HG02943 (cell line): ENCODE results near the gene THAP12.

Experiments
- ATAC-seq: cut with Tn5 transposase; IDR thresholded peaks from one replicate; pipeline ENCODE4 v1.9.1; 2021; ENCODE audit warnings: mild to moderate bottlenecking, low read depth, moderate library complexity; ENCODE audit not compliant: unreplicated experiment

The THAP12 gene

DNA sequence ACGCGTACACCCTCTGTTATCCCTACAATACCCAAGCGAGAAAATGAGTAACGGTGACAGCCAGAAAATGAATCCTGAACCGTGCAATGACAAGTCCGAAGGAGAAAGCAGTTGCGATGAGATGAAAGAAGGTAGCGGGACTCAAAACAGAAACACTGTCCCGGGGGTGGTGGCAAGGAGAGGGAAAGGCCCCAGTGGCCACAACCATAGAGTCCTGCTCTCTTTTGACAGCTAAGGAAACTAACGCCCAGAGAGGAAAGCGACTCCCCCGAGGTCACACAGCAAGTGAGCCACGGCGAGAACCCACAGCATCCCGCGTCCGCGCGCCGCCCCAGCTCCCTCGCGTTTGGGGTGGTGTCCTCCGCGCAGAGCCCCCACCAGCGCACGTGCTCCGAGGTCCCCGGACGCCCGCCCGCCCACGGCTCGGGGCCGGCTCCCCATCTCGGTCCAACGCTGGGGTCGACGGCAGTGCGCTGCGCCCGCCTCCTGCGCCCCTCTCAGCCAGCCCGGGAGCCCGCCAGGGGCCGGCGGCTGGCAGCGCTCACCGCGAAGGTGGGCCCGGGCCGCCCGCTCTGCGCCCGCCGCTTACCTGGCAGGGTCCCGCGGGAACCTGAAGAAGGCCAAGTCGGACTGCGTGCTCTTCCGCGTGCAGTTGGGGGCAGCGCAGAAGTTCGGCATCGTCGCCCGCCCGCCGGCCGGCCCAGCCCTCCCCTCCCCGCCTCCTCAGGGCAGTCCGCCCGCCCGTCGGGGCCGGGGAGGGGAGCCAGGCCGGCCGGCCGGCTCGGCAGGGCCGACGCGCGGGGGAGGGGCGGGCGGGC, 564 bp downstream of the THAP12 start:
- peak; percentile 38 for ATAC-seq

DNA sequence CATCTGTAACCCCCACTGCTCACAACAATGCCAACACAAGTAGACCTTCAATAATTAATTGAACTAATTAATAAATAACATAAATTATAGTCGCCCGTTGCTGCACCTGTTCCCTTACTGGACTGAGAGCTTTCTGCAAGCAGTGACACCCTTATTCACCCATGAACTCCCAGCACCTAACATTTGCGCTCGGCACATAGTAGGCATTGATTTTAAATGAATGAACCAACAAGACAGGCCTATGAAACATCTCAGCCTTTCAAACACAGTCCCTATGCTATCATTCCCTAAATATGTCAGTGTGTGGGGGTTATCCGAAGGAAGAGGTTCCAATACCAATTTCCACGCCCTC, 1.1 kb downstream of the THAP12 start:
- no peak for ATAC-seq

- no peak for ATAC-seq
Observed at GRCh38 chr11:76376746-76377558, 4.0 kb downstream of the THAP12 start.

DNA sequence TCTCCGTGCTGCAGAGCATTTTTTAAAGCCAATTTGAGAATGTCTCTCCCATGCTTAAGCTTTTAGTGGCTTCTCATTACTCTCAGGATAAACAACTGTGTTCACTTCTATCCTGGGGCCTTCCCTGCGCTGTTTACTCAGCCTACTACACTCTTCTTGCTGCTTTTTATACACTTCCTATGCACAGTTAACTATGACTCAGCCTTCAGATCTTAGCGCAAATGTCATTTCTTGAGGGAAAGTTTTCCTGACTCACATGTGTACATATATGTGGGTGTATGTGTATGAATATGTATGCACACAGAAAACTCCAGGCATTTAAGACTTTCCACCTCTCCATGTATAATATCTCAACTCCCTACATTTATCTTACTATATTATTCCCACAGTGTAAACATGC, 9.8 kb downstream of the THAP12 start:
- ATAC-seq: no peak

GRCh38 chr11:76369406-76369805, 11.5 kb downstream of the THAP12 start:
- ATAC-seq: no peak

DNA sequence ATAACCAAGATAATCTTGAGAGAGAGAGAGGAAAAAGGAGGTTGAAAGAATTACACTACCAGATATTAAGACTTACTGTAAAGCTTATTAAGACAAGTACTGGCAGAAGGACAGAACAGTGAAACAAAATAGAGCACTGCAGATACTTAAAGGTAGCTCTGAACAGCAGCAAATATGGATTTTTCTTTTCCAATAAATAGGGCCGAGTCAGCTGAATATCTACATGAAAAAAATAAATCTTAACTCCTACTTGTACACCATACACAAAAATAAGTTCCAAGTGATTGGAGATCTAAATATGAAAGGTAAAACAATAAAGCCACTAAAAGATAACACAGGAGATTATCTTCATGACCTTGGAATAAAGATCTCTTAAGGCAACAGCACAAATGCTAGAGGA, 12.4 kb downstream of the THAP12 start:
- no peak for ATAC-seq

- no peak for ATAC-seq
Observed at GRCh38 chr11:76365038-76365679, 15.8 kb downstream of the THAP12 start.

DNA sequence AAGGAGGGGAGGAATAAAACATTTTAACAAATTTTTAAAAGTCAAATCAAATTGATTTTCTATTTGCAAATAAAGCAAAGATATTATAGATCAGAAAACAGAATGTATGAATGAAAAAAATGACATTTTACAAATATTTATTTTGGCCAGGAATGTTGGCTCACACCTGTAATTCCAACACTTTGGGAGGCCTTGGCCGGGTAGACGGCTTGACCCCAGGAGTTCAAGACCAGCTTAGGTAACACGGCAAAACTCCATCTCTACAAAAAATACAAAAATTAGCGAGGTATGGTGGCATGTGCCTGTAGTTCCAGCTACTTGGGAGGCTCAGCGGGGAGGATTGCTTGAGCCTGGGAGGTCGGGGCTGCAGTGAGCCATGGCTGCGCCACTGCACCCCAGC, 18.2 kb downstream of the THAP12 start:
- ATAC-seq: no peak

DNA sequence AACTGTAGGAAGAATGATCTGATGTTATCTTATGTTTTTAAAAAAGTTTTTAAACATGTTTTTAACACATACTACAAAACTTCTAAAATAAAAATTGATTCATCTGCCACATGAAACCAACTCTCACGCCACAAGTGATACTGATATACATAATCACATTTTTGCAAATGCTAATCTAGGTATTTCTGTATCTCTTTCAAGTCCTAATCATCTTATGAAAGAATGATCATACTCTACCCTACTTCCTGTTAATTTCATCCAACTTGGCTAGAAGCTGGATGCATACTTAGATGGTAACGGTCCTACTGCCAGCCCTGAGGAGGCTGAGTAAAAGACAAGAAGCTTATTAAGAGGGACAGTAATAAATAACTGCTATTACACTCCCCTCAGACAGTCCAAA, 19.2 kb downstream of the THAP12 start:
- no peak for ATAC-seq

DNA sequence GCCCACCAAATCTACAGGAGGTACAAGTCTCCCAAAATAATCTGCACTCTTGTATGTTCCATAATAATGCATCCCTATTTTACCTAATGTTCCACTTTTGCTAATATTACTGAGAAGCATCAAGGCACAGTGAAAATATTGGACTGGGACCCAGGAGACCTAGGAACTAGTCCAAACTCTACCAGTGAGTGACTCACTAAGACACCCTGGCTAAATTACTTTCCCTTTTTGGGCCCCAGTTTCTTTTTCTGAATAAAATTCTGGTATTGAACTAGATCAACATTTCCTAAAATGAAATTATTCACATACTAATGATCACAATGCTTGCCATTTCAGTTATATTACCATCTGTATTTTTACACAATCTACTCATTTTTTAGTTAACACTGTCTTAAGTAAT, 19.6 kb downstream of the THAP12 start:
- no peak for ATAC-seq

GRCh38 chr11:76355172-76355571, 25.8 kb downstream of the THAP12 start:
- no peak for ATAC-seq

- ATAC-seq: no peak
Observed at GRCh38 chr11:76348348-76348747, 32.6 kb downstream of the THAP12 start.

GRCh38 chr11:76347466-76347865, 33.5 kb downstream of the THAP12 start:
- no peak for ATAC-seq

DNA sequence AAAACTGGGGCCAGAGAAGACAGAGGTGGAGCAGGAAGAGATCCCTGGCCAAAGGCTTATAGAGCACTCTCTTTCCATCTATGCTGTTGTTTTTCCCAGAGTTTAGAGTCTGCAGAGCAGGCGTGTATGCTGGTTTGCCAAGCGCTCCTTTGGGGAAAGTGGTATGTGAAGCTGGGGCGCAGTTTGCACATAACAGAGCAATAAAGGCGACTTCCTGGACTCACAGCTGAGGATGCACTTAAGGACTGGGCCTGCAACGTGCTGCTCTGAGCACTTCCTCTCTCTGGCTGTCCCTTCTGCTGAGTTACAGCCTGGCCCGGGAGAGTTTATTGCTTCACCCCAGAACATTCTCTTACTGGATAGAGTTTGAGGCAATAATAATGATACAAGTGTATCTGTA, 41.7 kb downstream of the THAP12 start:
- ATAC-seq: no peak

DNA sequence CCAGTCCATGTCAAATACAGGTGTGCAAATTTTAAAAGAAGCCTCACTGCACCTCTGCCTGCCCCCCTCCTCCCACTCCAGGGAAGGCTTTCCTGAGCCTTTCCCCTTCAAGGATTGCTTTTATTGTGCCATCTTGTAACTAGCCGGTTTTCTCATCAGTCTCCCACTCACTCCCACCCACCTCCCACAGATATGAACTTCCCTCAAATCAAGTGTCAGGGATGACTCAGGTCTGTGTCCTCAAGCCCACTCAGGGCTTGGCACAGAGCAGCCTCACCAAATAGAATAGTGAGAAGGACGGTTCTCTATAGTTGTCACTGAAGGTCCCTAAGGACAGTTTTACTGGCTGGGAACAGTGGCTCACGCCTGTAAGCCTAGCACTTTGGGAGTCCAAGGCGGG, 43.0 kb downstream of the THAP12 start:
- no peak for ATAC-seq

DNA sequence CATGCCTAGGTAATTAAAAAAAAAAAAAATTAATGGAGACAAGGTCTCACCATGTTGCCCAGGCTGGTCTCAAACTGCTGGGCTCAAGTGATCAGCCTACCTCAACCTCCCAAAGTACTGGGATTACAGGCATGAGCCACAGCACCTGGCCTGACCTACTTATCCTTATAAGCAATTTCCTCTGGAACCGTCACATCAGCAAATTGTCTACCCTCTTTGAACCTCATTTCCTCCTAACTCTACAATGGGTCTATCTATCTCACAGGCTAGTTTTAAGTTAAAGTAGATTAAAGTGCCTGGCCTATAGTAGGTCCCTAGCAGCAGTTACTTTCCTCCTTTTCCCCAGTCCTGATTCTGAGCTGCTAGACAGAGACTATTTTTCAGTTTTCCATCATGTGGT, 43.5 kb downstream of the THAP12 start:
- ATAC-seq: no peak

GRCh38 chr11:76336597-76336996, 44.3 kb downstream of the THAP12 start:
- no peak for ATAC-seq

DNA sequence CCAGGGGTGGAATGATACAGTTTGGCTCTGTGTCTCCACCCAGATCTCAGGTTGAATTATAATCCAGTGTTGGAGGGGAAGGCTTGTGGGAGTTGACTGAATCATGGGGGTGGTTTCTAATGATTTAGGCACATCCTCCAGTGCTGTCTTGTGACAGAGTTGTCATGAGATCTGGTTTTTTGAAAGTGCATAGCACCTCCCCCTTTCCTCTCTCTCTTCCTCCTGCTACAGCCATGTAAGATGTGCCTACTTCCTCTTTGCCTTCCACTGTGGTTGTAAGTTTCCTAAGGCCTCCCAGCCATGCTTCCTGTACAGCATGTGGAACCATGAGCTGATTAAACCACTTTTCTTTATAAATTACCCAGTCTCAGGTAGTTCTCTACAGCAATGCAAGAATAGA, 45.1 kb downstream of the THAP12 start:
- ATAC-seq: no peak

DNA sequence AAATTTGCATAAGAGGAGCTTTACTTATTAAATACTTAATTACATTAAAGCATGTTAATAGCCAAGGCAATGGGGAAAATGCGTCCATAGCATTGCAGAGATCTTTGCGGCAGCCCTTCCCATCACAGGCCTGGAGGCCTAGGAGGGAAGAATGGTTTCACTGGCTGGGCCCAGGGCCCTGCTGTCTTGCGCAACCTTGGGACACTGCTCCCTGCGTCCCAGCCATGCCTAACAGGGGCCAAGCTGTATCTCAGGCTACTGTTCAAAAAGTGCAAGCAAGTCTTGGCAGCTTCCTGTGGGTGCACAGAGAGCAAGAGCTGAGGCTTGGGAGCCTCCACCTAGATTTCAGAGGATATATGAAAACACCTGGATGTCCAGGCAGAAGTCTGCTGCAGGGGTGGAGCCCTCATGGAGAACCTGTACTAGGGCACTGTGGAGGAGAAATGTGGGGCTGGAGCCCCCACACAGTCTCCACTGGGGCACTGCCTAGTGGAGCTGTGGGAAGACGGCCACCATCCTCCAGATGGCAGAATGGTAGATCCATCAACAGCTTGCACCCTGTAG, 46.0 kb downstream of the THAP12 start:
- ATAC-seq: no peak

DNA sequence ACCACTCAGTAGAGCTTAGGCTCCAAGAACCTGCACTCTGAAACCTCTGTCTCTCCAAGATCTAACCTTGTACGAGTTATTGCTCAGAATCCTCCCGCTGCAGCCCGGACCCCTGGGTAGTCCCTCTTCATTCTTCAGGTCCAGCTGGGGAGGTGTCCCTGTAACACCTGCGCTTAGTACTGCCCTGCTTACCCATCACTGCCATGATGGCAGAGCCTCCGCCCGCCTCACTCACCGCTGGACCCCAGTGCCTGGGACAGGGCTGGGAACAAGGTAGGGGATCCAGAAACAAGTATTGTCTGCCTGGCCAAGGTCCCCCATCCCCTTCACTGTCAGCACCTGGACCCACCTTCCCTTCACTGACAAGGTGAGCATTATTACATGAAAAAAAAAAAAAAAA, 50.3 kb downstream of the THAP12 start:
- ATAC-seq: no peak

- no peak for ATAC-seq
Observed at GRCh38 chr11:76329983-76330382, 50.9 kb downstream of the THAP12 start.
